WI38 (cell line): ENCODE results near the gene MLEC.

ENCODE experiments used
- H3K4me3 ChIP-seq: 2 replicates; pipeline ENCODE4 v1.5.1; 2011; ENCODE audit warnings: low read depth, mild to moderate bottlenecking, control low read depth, low read length
- TF ChIP-seq, protein P1 (sequence below): IDR thresholded peaks from 2 replicates; pipeline ENCODE4 v1.5.1; 2012; ENCODE audit warnings: low read depth, mild to moderate bottlenecking, control low read depth, low read length

Gene MLEC

GRCh38 chr12:120706029-120706428, 19.1 kb downstream of the MLEC start:
- H3K4me3 ChIP-seq: no peak overlapping the region
- TF ChIP-seq, protein P1, sequence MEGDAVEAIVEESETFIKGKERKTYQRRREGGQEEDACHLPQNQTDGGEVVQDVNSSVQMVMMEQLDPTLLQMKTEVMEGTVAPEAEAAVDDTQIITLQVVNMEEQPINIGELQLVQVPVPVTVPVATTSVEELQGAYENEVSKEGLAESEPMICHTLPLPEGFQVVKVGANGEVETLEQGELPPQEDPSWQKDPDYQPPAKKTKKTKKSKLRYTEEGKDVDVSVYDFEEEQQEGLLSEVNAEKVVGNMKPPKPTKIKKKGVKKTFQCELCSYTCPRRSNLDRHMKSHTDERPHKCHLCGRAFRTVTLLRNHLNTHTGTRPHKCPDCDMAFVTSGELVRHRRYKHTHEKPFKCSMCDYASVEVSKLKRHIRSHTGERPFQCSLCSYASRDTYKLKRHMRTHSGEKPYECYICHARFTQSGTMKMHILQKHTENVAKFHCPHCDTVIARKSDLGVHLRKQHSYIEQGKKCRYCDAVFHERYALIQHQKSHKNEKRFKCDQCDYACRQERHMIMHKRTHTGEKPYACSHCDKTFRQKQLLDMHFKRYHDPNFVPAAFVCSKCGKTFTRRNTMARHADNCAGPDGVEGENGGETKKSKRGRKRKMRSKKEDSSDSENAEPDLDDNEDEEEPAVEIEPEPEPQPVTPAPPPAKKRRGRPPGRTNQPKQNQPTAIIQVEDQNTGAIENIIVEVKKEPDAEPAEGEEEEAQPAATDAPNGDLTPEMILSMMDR: no peak

DNA sequence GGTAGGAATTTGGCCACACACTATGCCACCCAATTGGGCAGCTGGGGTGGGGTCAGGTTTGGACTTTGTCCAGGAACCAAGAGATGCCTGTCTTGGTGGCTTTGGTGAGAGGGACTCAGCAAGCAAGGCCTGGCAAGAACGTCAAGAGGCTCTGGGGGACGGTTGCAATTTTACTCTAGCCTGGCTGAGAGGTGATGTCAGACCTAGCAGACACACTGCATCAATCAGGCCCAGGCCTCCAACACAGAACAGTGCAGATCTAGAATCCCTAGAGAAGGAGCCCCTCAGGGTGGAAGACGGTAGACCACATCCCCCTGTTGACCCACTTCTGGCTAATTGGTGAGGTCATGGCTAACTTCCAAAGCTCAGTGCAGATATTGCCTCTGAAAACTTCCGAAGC, 21.7 kb downstream of the MLEC start:
- TF ChIP-seq, protein P1: no peak

GRCh38 chr12:120710031-120710804, 23.3 kb downstream of the MLEC start, which contains the start of gene UNC119B:
TSS of gene UNC119B (plus strand) at chr12:120710458. CDS start at chr12:120710475, 17 bp downstream.
- TF ChIP-seq, protein P1: no peak
- peak within 1 kb of the TSS; percentile 80 for H3K4me3 ChIP-seq

More for the DNA sequence above, 21.7 kb downstream of the MLEC start:
- H3K4me3 ChIP-seq: no peak overlapping the region

DNA sequence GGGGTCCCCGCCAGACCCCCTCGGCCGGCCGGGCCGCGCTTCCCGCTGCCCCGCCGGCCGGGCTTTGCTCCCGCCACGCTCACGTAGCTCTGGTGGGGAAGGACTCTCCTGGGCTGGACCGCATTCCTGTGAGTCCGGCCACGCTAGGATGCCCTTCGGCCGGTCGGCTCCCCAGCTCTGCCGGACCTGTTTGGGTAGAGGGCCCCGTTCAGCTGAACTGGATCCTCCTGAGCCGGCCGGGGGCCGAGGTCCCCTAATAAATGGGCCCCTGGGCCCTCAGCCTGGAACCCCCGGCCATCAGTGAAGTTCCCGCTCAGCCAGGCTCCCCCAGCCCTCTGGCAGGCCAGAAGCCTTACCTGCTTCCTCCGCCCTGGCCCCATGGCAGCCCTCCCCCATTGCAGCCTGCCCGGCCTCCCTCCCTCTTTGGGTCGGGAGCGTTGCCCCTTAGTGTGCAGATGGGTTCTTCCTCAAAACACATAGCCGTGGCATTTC, 23.9 kb downstream of the MLEC start:
- H3K4me3 ChIP-seq: peak overlapping the region; percentile 80
- TF ChIP-seq, protein P1: no peak

DNA sequence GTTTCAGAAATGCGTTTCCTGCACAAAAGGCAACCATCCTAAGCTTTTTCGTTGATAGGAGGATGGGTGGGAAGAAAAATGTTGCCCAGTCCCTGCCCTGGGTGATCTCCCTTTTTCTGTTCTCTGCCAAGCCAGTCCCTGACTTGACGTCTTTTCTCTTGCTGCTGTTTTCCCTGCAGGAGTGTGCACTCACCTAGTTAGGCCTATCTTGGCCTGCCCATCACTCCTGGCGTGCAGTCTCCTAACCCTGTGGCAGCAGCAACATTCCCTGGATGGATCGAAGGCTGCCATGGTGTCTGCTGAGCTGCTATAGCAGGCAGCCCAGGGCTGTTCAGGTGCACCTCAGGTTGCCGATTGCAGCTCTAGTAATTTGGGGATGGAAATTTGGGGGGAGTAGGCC, 24.5 kb downstream of the MLEC start:
- TF ChIP-seq, protein P1: no peak
- H3K4me3 ChIP-seq: peak overlapping the region; percentile 80

GRCh38 chr12:120712610-120713009, 25.7 kb downstream of the MLEC start:
- no peak overlapping the region for H3K4me3 ChIP-seq
- TF ChIP-seq, protein P1: no peak

DNA sequence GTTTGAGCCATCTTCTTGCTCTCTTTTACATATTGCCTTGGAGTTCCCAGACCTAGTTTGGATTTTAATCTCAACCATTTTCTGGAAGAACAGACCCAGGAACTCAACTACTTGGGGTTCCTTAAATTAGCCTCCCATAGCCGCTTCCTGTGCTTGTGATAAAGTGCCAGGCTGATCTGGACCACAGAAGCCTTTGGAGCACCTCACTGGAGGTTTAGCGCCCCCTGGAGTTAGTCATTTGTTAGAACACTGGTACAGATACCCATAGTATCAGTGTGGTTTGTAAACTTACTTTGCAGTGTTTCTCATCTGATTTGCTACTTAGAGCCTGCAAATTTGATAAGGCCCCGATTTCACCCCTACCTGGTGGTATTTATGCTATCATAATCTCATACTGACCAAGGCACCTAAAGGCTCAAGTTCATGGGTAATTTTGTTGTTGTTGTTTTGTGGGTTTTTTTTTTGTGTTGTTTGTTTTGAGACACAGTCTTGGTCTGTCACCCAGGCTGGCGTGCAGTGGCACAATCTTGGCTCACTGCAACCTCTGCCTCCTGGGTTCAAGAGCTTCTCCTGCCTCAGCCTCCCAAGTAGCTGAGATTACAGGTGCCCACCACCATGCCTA, 27.0 kb downstream of the MLEC start:
- TF ChIP-seq, protein P1: peak; percentile 67

More for the DNA sequence above, 27.0 kb downstream of the MLEC start:
- no peak overlapping the region for H3K4me3 ChIP-seq
